BE2C (cell line): ENCODE results near the gene NACC1.

Experiments used
- DNase-seq: peaks from one replicate; pipeline ENCODE4 v3.0.0-alpha.2; 2020
- H3K27me3 ChIP-seq: fragments of 250-450 bp; sonication (Bioruptor Pico); 2 replicates; pipeline ENCODE4 v1.5.1; 2020; ENCODE audit warnings: mild to moderate bottlenecking
- H3K36me3 ChIP-seq: fragments of 250-450 bp; sonication (Bioruptor Pico); 2 replicates; pipeline ENCODE4 v1.5.1; 2020; ENCODE audit warnings: mild to moderate bottlenecking
- H3K4me1 ChIP-seq: fragments of 250-450 bp; sonication (Bioruptor Pico); 2 replicates; pipeline ENCODE4 v1.5.1; 2020
- H3K4me3 ChIP-seq: 2 replicates; pipeline ENCODE4 v1.5.1; 2011; ENCODE audit warnings: low read depth, low read length
- H3K9me3 ChIP-seq: fragments of 250-450 bp; sonication (Bioruptor Pico); 2 replicates; pipeline ENCODE4 v1.5.1; 2020
- CTCF ChIP-seq: IDR thresholded peaks from 2 replicates; pipeline ENCODE4 v1.5.1; 2012; ENCODE audit warnings: mild to moderate bottlenecking, low read depth, low read length

Gene NACC1

GRCh38 chr19:13085666-13086065 lies 32.4 kb upstream of the NACC1 start:
- no peak for DNase-seq
- TF ChIP-seq CTCF = no peak
- Histone ChIP-seq H3K36me3 (no peaks in the 10 kb centered on the region), H3K9me3 (no peaks in the 10 kb centered on the region), H3K4me1 (peaks cover 24% of the 10 kb centered on the region), H3K4me3 (no peak overlapping the region), H3K27me3 (no peaks in the 10 kb centered on the region)

- Histone ChIP-seq H3K9me3 (no peaks in the 10 kb centered on the region), H3K27me3 (no peaks in the 10 kb centered on the region), H3K36me3 (no peaks in the 10 kb centered on the region), H3K4me3 (no peak overlapping the region), H3K4me1 (peaks cover 28% of the 10 kb centered on the region)
- DNase-seq = no peak
- no peak for TF ChIP-seq CTCF
Measured at GRCh38 chr19:13086341-13086740, 31.7 kb upstream of the NACC1 start.

GRCh38 chr19:13087295-13087694 lies 30.8 kb upstream of the NACC1 start:
- no peak for DNase-seq
- Histone ChIP-seq H3K36me3 (no peaks in the 10 kb centered on the region), H3K27me3 (no peaks in the 10 kb centered on the region)

DNA sequence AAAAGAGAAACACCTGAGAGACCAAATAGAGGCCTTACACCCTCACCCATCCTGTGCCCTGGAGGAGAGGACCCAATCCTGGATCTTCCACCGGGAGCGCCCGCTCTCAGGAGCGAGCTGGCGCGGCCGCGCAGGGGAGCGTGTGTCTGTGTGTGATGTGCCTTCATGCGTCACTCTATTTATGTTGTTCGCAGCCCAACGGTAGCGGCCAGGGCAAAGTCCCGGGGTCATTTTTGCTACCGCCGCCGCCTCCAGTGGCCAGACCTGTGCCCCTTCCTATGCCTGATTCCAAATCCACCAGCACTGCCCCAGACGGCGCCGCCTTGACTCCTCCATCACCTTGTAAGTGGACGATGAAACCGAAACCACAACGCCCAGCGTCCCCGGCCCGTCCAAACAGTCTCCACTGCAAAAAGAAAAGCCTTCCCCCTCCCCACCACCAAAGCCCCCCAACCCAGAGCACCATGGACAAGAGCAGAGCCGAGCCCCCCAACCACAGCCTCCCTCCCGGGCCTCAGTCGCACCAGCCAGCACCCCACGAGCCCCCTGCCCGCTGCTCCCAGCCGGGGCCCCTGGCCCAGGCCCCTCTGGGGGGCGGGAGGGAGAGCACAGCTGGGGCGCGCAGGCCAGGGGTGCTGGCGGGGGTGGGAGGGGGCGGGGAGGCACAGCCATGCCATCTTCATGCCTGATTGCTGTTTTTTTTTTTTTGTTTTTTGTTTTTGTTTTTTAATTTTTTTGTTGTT lies 30.1 kb upstream of the NACC1 start:
- no peak overlapping the region for H3K4me3 ChIP-seq
- no peak for DNase-seq
- no peaks in the 10 kb centered on the region for H3K36me3 ChIP-seq
- no peaks in the 10 kb centered on the region for H3K27me3 ChIP-seq
- TF ChIP-seq CTCF = no peak
- H3K9me3 ChIP-seq = no peaks in the 10 kb centered on the region
- peaks cover 26% of the 10 kb centered on the region for H3K4me1 ChIP-seq

More at GRCh38 chr19:13087295-13087694, 30.8 kb upstream of the NACC1 start:
- Histone ChIP-seq H3K4me3 (no peak overlapping the region), H3K9me3 (no peaks in the 10 kb centered on the region), H3K4me1 (peaks cover 29% of the 10 kb centered on the region)
- no peak for TF ChIP-seq CTCF

DNA sequence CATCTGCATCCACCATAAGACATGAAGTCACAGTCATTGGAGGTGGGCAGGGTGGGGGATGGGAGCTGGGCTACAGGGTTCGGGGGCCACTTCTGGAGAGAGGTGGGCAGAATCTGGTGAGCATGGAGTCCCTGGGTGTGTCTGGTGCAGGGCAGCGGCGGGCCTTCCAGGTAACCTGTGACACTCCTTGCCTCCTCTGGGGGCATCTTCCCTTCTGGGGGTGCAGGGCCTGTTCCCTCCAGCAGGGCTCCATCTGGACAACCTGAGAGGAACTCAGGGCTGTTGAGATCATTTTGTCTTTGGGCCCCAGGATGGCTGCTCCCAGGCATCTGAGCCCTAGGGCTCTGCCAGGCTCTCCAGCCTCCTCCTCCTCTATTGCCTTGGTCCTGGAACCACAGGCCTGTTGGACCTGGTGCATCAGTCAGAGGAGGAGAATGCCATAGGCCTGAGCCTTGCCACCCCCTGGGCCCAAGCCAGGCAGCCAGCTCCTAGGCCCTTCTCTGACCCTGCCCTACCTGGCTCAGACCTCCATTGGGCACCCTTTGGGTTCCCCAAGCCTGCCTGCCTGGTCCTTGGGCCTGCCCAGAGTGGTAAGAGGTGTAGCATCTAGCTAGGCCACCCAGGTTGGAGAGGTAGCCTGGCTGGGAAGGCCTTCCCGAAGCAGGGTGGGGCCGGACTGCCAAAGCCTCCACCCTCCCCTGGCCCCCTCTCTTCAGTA lies 28.8 kb upstream of the NACC1 start:
- H3K36me3 ChIP-seq = no peaks in the 10 kb centered on the region
- no peak for DNase-seq
- TF ChIP-seq CTCF = peak; percentile 50
- no peaks in the 10 kb centered on the region for H3K9me3 ChIP-seq
- no peak overlapping the region for H3K4me3 ChIP-seq
- H3K4me1 ChIP-seq = peaks cover 34% of the 10 kb centered on the region
- no peaks in the 10 kb centered on the region for H3K27me3 ChIP-seq
